Nephron (organoid): Measurements from ENCODE around the gene MOV10L1.

ENCODE experiments used
- H3K27ac Mint-ChIP-seq, 3 experiments: 2 replicates each; pipeline ENCODE4 v1.8.0; 2020; ENCODE audit warnings: mixed read lengths in 3 of 3, mild to moderate bottlenecking in 2 of 3, moderate library complexity in 1 of 3
- H3K27me3 Mint-ChIP-seq: 2 replicates; pipeline ENCODE4 v1.8.0; 2021; ENCODE audit warnings: low read depth, mild to moderate bottlenecking, moderate library complexity, mixed read lengths
- H3K36me3 Mint-ChIP-seq: 2 replicates; pipeline ENCODE4 v1.8.0; 2020; ENCODE audit warnings: low read depth, mixed read lengths
- H3K4me1 Mint-ChIP-seq: 2 replicates; pipeline ENCODE4 v1.8.0; 2020; ENCODE audit warnings: mixed read lengths
- H3K4me3 Mint-ChIP-seq, 3 experiments: 2 replicates each; pipeline ENCODE4 v1.8.0; 2020; ENCODE audit warnings: mild to moderate bottlenecking in 3 of 3, mixed read lengths in 3 of 3, moderate library complexity in 2 of 3
- H3K9me3 Mint-ChIP-seq: 2 replicates; pipeline ENCODE4 v1.8.0; 2020; ENCODE audit warnings: mixed read lengths
- CTCF ChIP-seq, 3 experiments: fragments of 200-600 bp; sonication (generic); IDR thresholded peaks; one replicate each; pipeline ENCODE4 v1.5.0; 2021; ENCODE audit warnings: antibody characterized with exemption in 3 of 3; ENCODE audit not compliant: unreplicated experiment in 3 of 3

The MOV10L1 gene

GRCh38 chr22:50074056-50074455 lies 15.8 kb upstream of the MOV10L1 start:
- no peak overlapping the region for H3K4me3 Mint-ChIP-seq
- H3K27me3 Mint-ChIP-seq, result peaks cover 4% of the 10 kb centered on the region
- no peaks in the 10 kb centered on the region for H3K4me1 Mint-ChIP-seq
- no peak for TF ChIP-seq CTCF (IDR thresholded peaks at IDR 0.05; ENCODE audit: unreplicated experiment in 3 of 3)
- H3K9me3 Mint-ChIP-seq, result no peaks in the 10 kb centered on the region
- no peak overlapping the region for H3K27ac Mint-ChIP-seq
- no peaks in the 10 kb centered on the region for H3K36me3 Mint-ChIP-seq

- Mint-ChIP-seq H3K27me3 (no peaks in the 10 kb centered on the region), H3K4me3 (no peak overlapping the region), H3K27ac (no peak overlapping the region), H3K4me1 (peaks cover 4% of the 10 kb centered on the region), H3K9me3 (no peaks in the 10 kb centered on the region), H3K36me3 (no peaks in the 10 kb centered on the region)
- no peak for TF ChIP-seq CTCF (IDR thresholded peaks at IDR 0.05; ENCODE audit: unreplicated experiment in 3 of 3)
Observed at GRCh38 chr22:50074551-50075530, 15.0 kb upstream of the MOV10L1 start.

GRCh38 chr22:50076646-50077535 lies 12.9 kb upstream of the MOV10L1 start:
- Mint-ChIP-seq H3K4me3 (no peak overlapping the region), H3K36me3 (no peaks in the 10 kb centered on the region), H3K9me3 (no peaks in the 10 kb centered on the region), H3K4me1 (peaks cover 4% of the 10 kb centered on the region), H3K27ac (no peak overlapping the region), H3K27me3 (no peaks in the 10 kb centered on the region)
- TF ChIP-seq CTCF (IDR thresholded peaks at IDR 0.05; ENCODE audit: unreplicated experiment in 3 of 3), result no peak

- peak overlapping the region in 1 of 3 experiments; percentile 38 for H3K27ac Mint-ChIP-seq
- no peak overlapping the region for H3K4me3 Mint-ChIP-seq
- no peaks in the 10 kb centered on the region for H3K36me3 Mint-ChIP-seq
- H3K27me3 Mint-ChIP-seq, result peaks cover 3% of the 10 kb centered on the region
- H3K9me3 Mint-ChIP-seq, result no peaks in the 10 kb centered on the region
- peaks cover 4% of the 10 kb centered on the region for H3K4me1 Mint-ChIP-seq
- TF ChIP-seq CTCF (IDR thresholded peaks at IDR 0.05; ENCODE audit: unreplicated experiment in 3 of 3), result no peak
Observed at GRCh38 chr22:50078246-50078645, 11.6 kb upstream of the MOV10L1 start.

GRCh38 chr22:50078761-50079160 lies 11.0 kb upstream of the MOV10L1 start:
- H3K9me3 Mint-ChIP-seq, result no peaks in the 10 kb centered on the region
- no peaks in the 10 kb centered on the region for H3K36me3 Mint-ChIP-seq
- peaks cover 3% of the 10 kb centered on the region for H3K27me3 Mint-ChIP-seq
- H3K4me1 Mint-ChIP-seq, result peaks cover 4% of the 10 kb centered on the region
- peak overlapping the region in 1 of 3 experiments; percentile 38 for H3K27ac Mint-ChIP-seq
- no peak overlapping the region for H3K4me3 Mint-ChIP-seq
- TF ChIP-seq CTCF (IDR thresholded peaks at IDR 0.05; ENCODE audit: unreplicated experiment in 3 of 3), result no peak
